Body of pancreas (tissue), 4 donors: ENCODE results near the gene NR4A3.

Experiments
- CTCF ChIP-seq, 7 experiments: fragments of 450-650 bp in 4 of 7; fragments of 200-600 bp in 3 of 7; sonication (generic) in 3 of 7; IDR thresholded peaks; one replicate each; pipeline ENCODE4 v1.5.1; 2016 to 2019; ENCODE audit warnings: antibody characterized with exemption in 7 of 7
- POLR2A ChIP-seq, 3 donors: fragments of 450-650 bp; IDR thresholded peaks; one replicate each; pipeline ENCODE4 v1.6.1; 2016; ENCODE audit warnings: antibody characterized with exemption in 3 of 3, mild to moderate bottlenecking in 2 of 3

DNA sequence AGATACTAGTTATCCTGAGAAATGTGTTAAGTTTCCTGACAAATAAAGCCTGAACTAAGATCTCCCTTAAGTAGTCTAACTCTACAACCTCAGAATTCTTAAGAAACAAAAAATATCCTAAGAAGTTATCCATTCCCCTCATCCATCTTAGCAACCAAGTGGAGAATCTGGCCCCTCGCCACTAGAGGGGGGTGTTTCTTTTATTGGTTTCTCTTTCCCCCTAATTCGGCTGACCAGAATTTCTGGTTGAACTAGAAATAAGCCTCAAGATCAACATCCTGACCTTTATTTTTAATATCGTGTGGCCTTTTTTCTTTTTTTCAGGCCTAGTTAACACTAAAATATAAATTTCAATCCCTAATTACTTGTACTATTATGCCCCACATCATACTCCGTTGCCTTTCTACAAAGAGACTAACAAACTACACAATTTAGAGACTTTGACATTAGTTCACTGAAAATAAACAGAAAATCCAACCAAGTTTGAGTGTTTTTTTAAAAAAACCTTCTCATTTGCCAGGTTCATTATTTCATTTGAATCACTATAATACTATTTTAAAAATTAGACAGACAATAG is 14.3 kb upstream of the NR4A3 start:
- TF ChIP-seq POLR2A (IDR thresholded peaks at IDR 0.05) (no peak), CTCF (IDR thresholded peaks at IDR 0.05) (peak; percentile 59 to 76 (median 71))
